K562 (cell line): ENCODE results near the gene LMO7. TPM values are rescaled to one million over a fixed set of nuclear protein-coding genes. Genes with fewer than 3 reads are reported as not detected.
A peak's percentile ranks its signal among the peaks of the same experiment; 100 is the strongest.

Experiments
- ATAC-seq: fragments of 200-7000 bp; cut with Tn5 transposase; 3 replicates; pipeline ENCODE4 v1.9.1; 2020; ENCODE audit warnings: moderate library complexity
- BruUV-seq: library from RNA; stranded (reverse); fragments of 400-500 nt; replicated peaks from 2 replicates; lab custom pipeline; 2021; lab: Mats Ljungman, UMichigan
- CTCF ChIA-PET: fragments of 300-600 bp; formaldehyde crosslinking; extraction: SDS; loops from one replicate; lab custom pipeline; 2021; ENCODE audit warnings: low intra/inter-chr PET ratio; lab: Yijun Ruan, JAX
- POLR2A ChIA-PET: fragments of 300-600, 350-650 bp; sonication (Branson Sonifier 250); formaldehyde crosslinking; extraction: SDS; loops from one replicate; lab custom pipeline; 2021; ENCODE audit warnings: antibody characterized with exemption, inconsistent platforms; lab: Yijun Ruan, JAX
- DNase-seq, 4 experiments: peaks; one replicate each; pipeline versions ENCODE4 v3.0.0 to v3.0.0-alpha.2; 2011 to 2018; ENCODE audit warnings: low spot score in 3 of 4, mixed read lengths in 3 of 4; ENCODE audit errors: extremely low read depth in 1 of 4
- FAIRE-seq: peaks from 2 replicates; lab custom pipeline; 2011; peaks lifted over from hg19 to GRCh38; lab: Jason Lieb, UNC
- H2AFZ ChIP-seq: 2 replicates; pipeline ENCODE4 v1.6.0; 2011; ENCODE audit warnings: low read depth, low read length, control low read depth, inconsistent platforms
- H3K27ac ChIP-seq: fragments of 200-600 bp; 3 replicates; pipeline ENCODE4 v1.8.0; 2011; ENCODE audit warnings: low read depth, mild to moderate bottlenecking, control low read depth, inconsistent platforms, low read length, moderate library complexity, mixed read lengths; ENCODE audit errors: extremely low read depth
- H3K27me3 ChIP-seq, 2 experiments: fragments of 300-600 bp in 1 of 2; 2 replicates in 1 of 2; 3 replicates in 1 of 2; pipeline versions ENCODE4 v1.6.0 to v1.8.0; 2011; ENCODE audit warnings: inconsistent platforms in 2 of 2, low read length in 2 of 2, mild to moderate bottlenecking in 1 of 2, mixed read lengths in 1 of 2, moderate library complexity in 1 of 2; ENCODE audit not compliant: control insufficient read depth in 2 of 2, insufficient read depth in 2 of 2
- H3K36me3 ChIP-seq: fragments of 300-600 bp; 3 replicates; pipeline ENCODE4 v1.8.0; 2011; ENCODE audit warnings: mild to moderate bottlenecking, low read length, inconsistent platforms; ENCODE audit not compliant: control insufficient read depth, insufficient read depth
- H3K4me1 ChIP-seq, 2 experiments: fragments of 200-600 bp in 1 of 2; replicated peaks in 1 of 2; 2 replicates in 1 of 2; 3 replicates in 1 of 2; pipeline versions ENCODE4 v1.5.1 to v1.8.0; 2011; ENCODE audit warnings: inconsistent platforms in 2 of 2, low read length in 2 of 2, mild to moderate bottlenecking in 1 of 2, mixed read lengths in 1 of 2, moderate library complexity in 1 of 2; ENCODE audit not compliant: control insufficient read depth in 2 of 2, insufficient read depth in 2 of 2
- H3K4me2 ChIP-seq: 2 replicates; pipeline ENCODE4 v1.6.1; 2011; ENCODE audit warnings: low read length, control low read depth, inconsistent platforms, mixed read lengths; ENCODE audit not compliant: insufficient read depth
- H3K4me3 ChIP-seq: fragments of 200-600 bp; sonication (generic), shearing (Covaris generic); 2 replicates; pipeline ENCODE4 v1.5.1; 2016; ENCODE audit warnings: control low read depth, inconsistent platforms
- H3K79me2 ChIP-seq: fragments of 200-600 bp; 3 replicates; pipeline ENCODE4 v1.8.0; 2011; ENCODE audit warnings: low read length, inconsistent platforms; ENCODE audit not compliant: control insufficient read depth, insufficient read depth
- H3K9ac ChIP-seq, 2 experiments: 2 replicates each; pipeline versions ENCODE4 v1.6.0 to v1.6.1; 2011; ENCODE audit warnings: low read depth in 2 of 2, low read length in 2 of 2, control low read depth in 1 of 2, inconsistent platforms in 1 of 2, mild to moderate bottlenecking in 1 of 2, mixed read lengths in 1 of 2; ENCODE audit not compliant: insufficient read depth in 1 of 2
- H3K9me1 ChIP-seq: one replicate; pipeline ENCODE4 v1.6.0; 2011; ENCODE audit warnings: inconsistent platforms, mild to moderate bottlenecking, low read length, moderate library complexity; ENCODE audit not compliant: control insufficient read depth, insufficient read depth
- H3K9me3 ChIP-seq: replicated peaks from 2 replicates; pipeline ENCODE4 v1.5.1; 2011; ENCODE audit warnings: low read depth, low read length, inconsistent platforms; ENCODE audit not compliant: control insufficient read depth, insufficient read depth
- H4K20me1 ChIP-seq: replicated peaks from 2 replicates; pipeline ENCODE4 v1.6.1; 2011; ENCODE audit warnings: low read length, inconsistent platforms, mixed read lengths; ENCODE audit not compliant: control insufficient read depth, insufficient read depth
- ARID3A ChIP-seq: IDR thresholded peaks from 2 replicates; pipeline ENCODE4 v1.6.1; 2012; ENCODE audit warnings: low read depth, low read length, improper control_type of control experiment, borderline replicate concordance
- FOXK1 ChIP-seq: sonication (generic); formaldehyde crosslinking; IDR thresholded peaks from 2 replicates; pipeline ENCODE4 v1.8.0; 2022; ENCODE audit warnings: missing genetic modification reagents, mild to moderate bottlenecking, borderline replicate concordance
- GATA2 ChIP-seq: sonication (generic); formaldehyde crosslinking; IDR thresholded peaks from 2 replicates; pipeline ENCODE4 v1.4.0; 2020; ENCODE audit warnings: mild to moderate bottlenecking, missing genetic modification reagents
- HDAC2 ChIP-seq: fragments of 450-650 bp; IDR thresholded peaks from 2 replicates; pipeline ENCODE4 v1.6.1; 2016; ENCODE audit warnings: mild to moderate bottlenecking
- MXD1 ChIP-seq: fragments of 250-450 bp; sonication (Bioruptor Pico); IDR thresholded peaks from 2 replicates; pipeline ENCODE4 v1.8.0; 2021; ENCODE audit warnings: borderline replicate concordance, mild to moderate bottlenecking, moderate library complexity; ENCODE audit not compliant: poor library complexity, severe bottlenecking
- SIN3B ChIP-seq: fragments of 450-650 bp; IDR thresholded peaks from 2 replicates; pipeline ENCODE4 v1.6.1; 2017; ENCODE audit warnings: low read depth, mild to moderate bottlenecking, moderate library complexity
- SNIP1 ChIP-seq: fragments of 450-650 bp; IDR thresholded peaks from 2 replicates; pipeline ENCODE4 v1.7.1; 2017; ENCODE audit warnings: low read depth, mild to moderate bottlenecking
- TBL1XR1 ChIP-seq, 2 experiments: IDR thresholded peaks; 2 replicates each; pipeline ENCODE4 v1.6.1; 2012; ENCODE audit warnings: improper control_type of control experiment in 2 of 2, low read length in 2 of 2, mild to moderate bottlenecking in 1 of 2
- YY1 ChIP-seq, 3 experiments: IDR thresholded peaks; 2 replicates each; pipeline ENCODE4 v1.6.1; 2011; ENCODE audit warnings: low read length in 2 of 3, mild to moderate bottlenecking in 2 of 3, moderate library complexity in 2 of 3, borderline replicate concordance in 1 of 3, control low read depth in 1 of 3, low read depth in 1 of 3; ENCODE audit not compliant: insufficient read depth in 3 of 3, insufficient replicate concordance in 2 of 3, control insufficient read depth in 1 of 3, insufficient read length in 1 of 3; ENCODE audit errors: extremely low read depth in 1 of 3
- ZNF253 ChIP-seq: fragments of 250-450 bp; sonication (Bioruptor Pico); conservative IDR thresholded peaks from 2 replicates; pipeline ENCODE4 v1.6.1; 2021; ENCODE audit warnings: mild to moderate bottlenecking
- WGBS: fragments of 100-300 bp; shearing (Covaris generic); methylation state at CpG from one replicate; pipeline ENCODE4 v1.1.6; 2016; ENCODE audit warnings: low coverage, mixed read lengths; ENCODE audit not compliant: insufficient coverage; ENCODE audit errors: missing lambda C conversion rate; 5-methylcytosine and 5-hydroxymethylcytosine counted together
- in situ Hi-C: fragments of 300-500 bp; cut with MboI; formaldehyde crosslinking; loops from 4 replicates; pipeline ENCODE4 v1.15.0; 2018; ENCODE audit warnings: inconsistent platforms, mixed read lengths
- intact Hi-C: fragments of 100-400 bp; cut with micrococcal nuclease; formaldehyde crosslinking; loops from 2 replicates; pipeline ENCODE4 v1.14.2; 2022
- polyA plus RNA-seq, 8 experiments: library from polyadenylated mRNA; depleted of rRNA in 4 of 8; stranded (reverse) in 5 of 8; unstranded in 3 of 8; fragments of >200 nt; fragmentation: Nextera tagmentation in 2 of 8; fragmentation: Illumina TruSeq in 1 of 8; extraction: Ambion mirVana in 2 of 8; extraction: Trizol in 1 of 8; gene quantifications; 2 replicates each; pipeline versions ENCODE4 v1.2.1 to v1.2.3, GENCODE V29; 2011 to 2014; ENCODE audit warnings: inconsistent platforms in 1 of 8, missing spikeins in 1 of 8
- total RNA-seq, 7 experiments: library from RNA; depleted of rRNA in 6 of 7; stranded (reverse); fragments of >200 nt in 6 of 7; fragmentation: Illumina TruSeq in 2 of 7; extraction: Trizol in 2 of 7; gene quantifications; 2 replicates each; pipeline versions ENCODE4 v1.2.1 to v1.2.3, GENCODE V29; 2011 to 2021; ENCODE audit warnings: low replicate concordance in 1 of 7
- TF ChIP-seq, protein P1 (sequence below): sonication (generic); formaldehyde crosslinking; IDR thresholded peaks from 2 replicates; pipeline ENCODE4 v1.4.0; 2020; ENCODE audit warnings: mild to moderate bottlenecking, missing genetic modification reagents

The LMO7 gene
- total and polyA plus RNA-seq, 9 of the 15 experiments (the other 6 are each of a cell fraction or from before 2014, with no cell fraction given), result 0.42 to 4.3 (median 1.7) TPM

- no peak overlapping the region for H3K27ac ChIP-seq
- no peaks in the 10 kb centered on the region for H3K9me1 ChIP-seq
- no peak overlapping the region for H3K9ac ChIP-seq
- H3K79me2 ChIP-seq, result no peaks in the 10 kb centered on the region
- ATAC-seq, result no peak
- no TSS peak for BruUV-seq
- in situ Hi-C loops, result loop anchor here (5.0 to 25.0 kb wide), 2 partner anchors 608 to 1048 kb away; no protein-coding TSS in a partner anchor
- TF ChIP-seq FOXK1 (no peak), ZNF253 (CRISPR knock-in tag) (no peak), GATA2 (CRISPR knock-in tag) (no peak), SNIP1 (no peak), TBL1XR1 (IDR thresholded peaks at IDR 0.05; ENCODE audit: low read length in 2 of 2) (no peak), YY1 (IDR thresholded peaks at IDR 0.05; ENCODE audit: borderline replicate concordance in 1 of 3, control insufficient read depth in 1 of 3, extremely low read depth in 1 of 3, insufficient read depth in 3 of 3, insufficient read length in 1 of 3, insufficient replicate concordance in 2 of 3, low read depth in 1 of 3, low read length in 2 of 3) (no peak), SIN3B (no peak), ARID3A (no peak), HDAC2 (no peak), MXD1 (CRISPR knock-in tag) (no peak)
- TF ChIP-seq, protein P1, sequence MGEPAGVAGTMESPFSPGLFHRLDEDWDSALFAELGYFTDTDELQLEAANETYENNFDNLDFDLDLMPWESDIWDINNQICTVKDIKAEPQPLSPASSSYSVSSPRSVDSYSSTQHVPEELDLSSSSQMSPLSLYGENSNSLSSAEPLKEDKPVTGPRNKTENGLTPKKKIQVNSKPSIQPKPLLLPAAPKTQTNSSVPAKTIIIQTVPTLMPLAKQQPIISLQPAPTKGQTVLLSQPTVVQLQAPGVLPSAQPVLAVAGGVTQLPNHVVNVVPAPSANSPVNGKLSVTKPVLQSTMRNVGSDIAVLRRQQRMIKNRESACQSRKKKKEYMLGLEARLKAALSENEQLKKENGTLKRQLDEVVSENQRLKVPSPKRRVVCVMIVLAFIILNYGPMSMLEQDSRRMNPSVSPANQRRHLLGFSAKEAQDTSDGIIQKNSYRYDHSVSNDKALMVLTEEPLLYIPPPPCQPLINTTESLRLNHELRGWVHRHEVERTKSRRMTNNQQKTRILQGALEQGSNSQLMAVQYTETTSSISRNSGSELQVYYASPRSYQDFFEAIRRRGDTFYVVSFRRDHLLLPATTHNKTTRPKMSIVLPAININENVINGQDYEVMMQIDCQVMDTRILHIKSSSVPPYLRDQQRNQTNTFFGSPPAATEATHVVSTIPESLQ (CRISPR knock-in tag), result no peak
- no peaks in the 10 kb centered on the region for H4K20me1 ChIP-seq
- H3K9me3 ChIP-seq, result no peaks in the 10 kb centered on the region
- H3K4me1 ChIP-seq, result no peaks in the 10 kb centered on the region
- ChIA-PET POLR2A (interaction anchor here (0.9 kb wide), 1 partner anchor 34 kb away, joined by 5 read pairs; no protein-coding TSS in a partner anchor), CTCF (no interaction called here)
- intact Hi-C loops, result no loop called here
- 7% methylated on average over 5 of the region's 5 CpGs for WGBS
- no peak for DNase-seq
- H3K27me3 ChIP-seq, result no peaks in the 10 kb centered on the region
- H3K4me3 ChIP-seq, result no peak overlapping the region
- no peak overlapping the region for H3K4me2 ChIP-seq
- FAIRE-seq, result no peak
- H3K36me3 ChIP-seq, result no peaks in the 10 kb centered on the region
- H2AFZ ChIP-seq, result 0 out of 2 replicates have a peak overlapping the region, but pooled peaks have one; percentile 9
Measured at GRCh38 chr13:75864718-75865117, 228.6 kb downstream of the LMO7 start.
